GM12864 (cell line): ENCODE results near the gene TMEM184A.

Experiments
- DNase-seq: peaks from one replicate; pipeline ENCODE4 v3.0.0-alpha.2; 2011; ENCODE audit warnings: low read depth
- H3K4me3 ChIP-seq: 2 replicates; pipeline ENCODE4 v1.5.1; 2011; ENCODE audit warnings: mild to moderate bottlenecking, low read depth, low read length, control low read depth
- TF ChIP-seq, protein P1 (sequence below): IDR thresholded peaks from 2 replicates; pipeline ENCODE4 v1.5.1; 2011; ENCODE audit warnings: low read depth, mild to moderate bottlenecking, moderate library complexity, low read length, control low read depth, inconsistent platforms; ENCODE audit errors: missing control alignments

TMEM184A gene

DNA sequence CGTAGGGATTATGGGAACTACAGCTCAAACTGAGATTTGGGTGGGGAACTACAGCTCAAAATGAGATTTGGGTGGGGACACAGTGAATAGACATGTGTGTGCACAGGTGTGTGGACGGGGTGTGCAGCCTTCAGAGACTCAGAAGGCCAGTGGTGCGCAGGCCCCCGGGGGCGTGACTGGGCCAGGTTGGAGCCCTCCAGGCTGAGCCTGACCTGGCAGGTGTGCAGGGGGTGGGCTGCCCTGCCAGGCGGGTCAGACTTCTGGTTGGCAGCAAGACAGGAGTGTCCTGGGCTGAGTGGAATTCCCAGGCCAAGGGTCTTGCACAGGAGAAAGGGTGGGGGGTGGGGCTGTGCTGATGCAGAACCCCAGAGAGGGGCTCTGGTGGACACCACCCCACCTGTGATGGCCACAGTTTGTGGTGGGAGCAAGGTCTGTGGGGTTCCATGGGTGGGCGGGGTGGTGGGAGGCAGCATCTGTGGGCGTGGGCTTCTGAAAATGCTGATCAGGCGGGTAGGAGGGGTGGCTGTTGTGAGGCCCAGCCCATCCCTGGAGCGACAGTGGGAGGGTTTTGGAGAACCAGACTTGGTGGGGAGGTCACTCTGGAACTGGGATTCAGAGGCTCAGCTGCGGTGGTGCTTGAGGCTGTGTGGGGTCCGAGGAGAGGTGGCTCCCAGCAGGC is 43.1 kb upstream of the TMEM184A start:
- no peak for DNase-seq
- TF ChIP-seq, protein P1, sequence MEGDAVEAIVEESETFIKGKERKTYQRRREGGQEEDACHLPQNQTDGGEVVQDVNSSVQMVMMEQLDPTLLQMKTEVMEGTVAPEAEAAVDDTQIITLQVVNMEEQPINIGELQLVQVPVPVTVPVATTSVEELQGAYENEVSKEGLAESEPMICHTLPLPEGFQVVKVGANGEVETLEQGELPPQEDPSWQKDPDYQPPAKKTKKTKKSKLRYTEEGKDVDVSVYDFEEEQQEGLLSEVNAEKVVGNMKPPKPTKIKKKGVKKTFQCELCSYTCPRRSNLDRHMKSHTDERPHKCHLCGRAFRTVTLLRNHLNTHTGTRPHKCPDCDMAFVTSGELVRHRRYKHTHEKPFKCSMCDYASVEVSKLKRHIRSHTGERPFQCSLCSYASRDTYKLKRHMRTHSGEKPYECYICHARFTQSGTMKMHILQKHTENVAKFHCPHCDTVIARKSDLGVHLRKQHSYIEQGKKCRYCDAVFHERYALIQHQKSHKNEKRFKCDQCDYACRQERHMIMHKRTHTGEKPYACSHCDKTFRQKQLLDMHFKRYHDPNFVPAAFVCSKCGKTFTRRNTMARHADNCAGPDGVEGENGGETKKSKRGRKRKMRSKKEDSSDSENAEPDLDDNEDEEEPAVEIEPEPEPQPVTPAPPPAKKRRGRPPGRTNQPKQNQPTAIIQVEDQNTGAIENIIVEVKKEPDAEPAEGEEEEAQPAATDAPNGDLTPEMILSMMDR, result no peak

DNA sequence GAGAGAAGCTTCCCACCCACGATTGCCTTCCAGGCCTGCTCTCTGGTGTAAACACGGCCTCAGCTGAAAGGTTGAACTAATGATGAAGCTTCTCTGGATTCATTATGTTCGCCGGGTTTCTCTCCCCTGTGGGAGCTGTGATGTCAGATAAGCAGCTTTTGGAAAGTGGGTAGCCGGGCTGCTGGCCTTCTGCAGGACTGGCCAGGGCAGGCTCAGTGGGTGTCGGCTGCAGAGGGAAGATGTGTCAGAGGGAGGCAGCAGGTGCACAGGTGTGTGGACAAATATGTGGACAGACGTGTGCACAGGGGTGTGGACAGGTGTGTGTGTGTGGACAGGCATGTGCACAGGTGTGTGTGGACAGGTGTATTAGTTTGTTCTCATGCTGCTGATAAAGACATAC is 42.3 kb upstream of the TMEM184A start:
- DNase-seq, result no peak
- no peak overlapping the region for H3K4me3 ChIP-seq
- TF ChIP-seq, protein P1, result no peak

More for the DNA sequence above, 43.1 kb upstream of the TMEM184A start:
- H3K4me3 ChIP-seq, result no peak overlapping the region

DNA sequence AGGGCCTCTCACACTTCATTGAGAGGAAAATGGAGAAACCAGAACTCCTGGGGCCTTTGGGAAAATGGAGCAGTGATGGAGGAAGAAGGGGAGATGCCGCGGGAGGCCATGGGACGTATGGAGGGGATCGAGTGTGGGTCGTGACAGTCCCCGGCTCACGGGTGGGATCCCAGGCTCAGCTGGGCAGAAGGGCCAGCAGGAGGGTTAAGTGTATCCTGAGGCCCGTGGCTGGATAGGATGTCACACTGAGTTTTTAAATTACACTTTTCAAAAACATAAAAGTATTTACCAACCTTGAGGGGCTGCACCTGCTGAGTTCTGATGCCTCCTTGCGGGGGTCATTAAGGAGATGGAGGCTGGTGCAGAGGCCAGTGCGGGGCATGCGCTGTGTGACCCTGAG is 41.8 kb upstream of the TMEM184A start:
- H3K4me3 ChIP-seq, result no peak overlapping the region
- no peak for DNase-seq
- TF ChIP-seq, protein P1, result no peak

DNA sequence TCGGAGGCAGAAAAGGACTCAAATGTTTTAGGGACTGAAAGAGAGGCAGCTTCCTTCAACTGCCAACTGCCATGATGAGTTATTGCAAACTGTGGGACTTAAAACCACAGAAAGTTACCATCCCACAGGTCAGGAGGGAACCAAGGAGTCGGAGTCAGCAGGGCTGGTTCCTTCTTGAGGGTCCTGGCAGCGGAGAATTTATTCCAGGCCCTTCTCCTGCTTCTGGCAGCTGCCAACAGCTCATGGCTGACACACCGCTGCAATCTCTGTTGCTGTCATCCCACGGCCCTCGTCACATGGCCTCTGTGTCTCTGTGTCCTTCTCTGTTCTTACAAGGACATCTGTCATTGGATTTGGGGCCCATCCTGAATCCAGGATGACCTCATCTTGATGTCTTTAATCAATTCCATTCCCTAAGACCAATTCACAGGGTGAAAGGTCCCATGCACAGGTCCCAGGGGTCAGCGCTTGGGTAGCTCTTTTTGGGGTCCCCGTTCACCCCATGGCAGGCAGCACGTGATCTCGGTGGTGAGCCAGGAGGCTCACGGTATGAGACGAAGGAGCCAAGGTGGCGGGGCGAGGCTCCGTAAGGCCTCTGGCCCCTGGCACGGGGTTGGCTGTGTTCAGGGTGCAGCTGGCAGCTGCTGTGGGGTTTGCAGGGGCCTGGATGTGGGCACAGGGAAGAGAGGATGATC is 41.2 kb upstream of the TMEM184A start:
- TF ChIP-seq, protein P1, result no peak
- no peak overlapping the region for H3K4me3 ChIP-seq
- DNase-seq, result no peak

DNA sequence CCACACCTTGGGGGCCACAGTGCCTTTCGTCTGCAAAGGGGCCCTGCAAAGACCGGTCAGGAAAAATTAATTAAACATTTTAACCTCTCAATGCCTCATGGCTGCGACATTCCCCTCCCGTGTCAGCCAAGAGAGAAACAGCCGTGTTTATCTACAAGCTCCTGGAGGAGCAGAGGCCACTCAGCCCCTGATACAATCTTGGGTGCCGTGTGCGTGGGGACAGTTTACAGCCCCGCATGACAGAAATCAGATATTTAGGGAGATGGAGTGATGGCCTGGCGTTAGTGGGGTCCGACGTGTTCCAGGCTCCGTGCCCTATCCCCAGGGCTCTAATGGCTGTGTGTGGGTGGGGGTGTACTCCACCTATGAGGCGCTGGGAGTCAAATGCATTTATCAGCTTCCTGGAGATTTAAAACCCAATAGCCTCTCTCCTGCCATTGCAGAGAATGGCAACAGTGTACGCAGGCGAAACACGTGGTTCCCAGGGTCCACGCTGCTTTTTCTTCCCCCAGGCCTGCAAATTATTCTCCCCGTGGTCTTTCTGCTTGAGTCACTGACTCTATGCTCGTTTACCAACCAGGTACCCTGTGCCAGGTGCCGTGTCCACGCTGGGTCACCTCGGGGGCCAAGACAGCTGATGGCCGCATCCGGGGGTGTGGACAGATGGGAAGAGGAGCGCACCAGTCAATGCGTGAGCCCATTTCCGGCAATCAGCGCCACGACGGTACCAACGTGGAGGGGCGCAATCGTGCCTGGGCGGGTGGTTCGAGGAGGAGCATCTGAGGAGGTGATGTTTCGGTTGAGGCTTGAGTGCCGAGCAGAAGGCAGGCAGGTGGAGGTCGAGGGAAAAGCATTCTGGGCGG is 40.4 kb upstream of the TMEM184A start:
- TF ChIP-seq, protein P1, result no peak
- no peak for DNase-seq
- H3K4me3 ChIP-seq, result no peak overlapping the region

DNA sequence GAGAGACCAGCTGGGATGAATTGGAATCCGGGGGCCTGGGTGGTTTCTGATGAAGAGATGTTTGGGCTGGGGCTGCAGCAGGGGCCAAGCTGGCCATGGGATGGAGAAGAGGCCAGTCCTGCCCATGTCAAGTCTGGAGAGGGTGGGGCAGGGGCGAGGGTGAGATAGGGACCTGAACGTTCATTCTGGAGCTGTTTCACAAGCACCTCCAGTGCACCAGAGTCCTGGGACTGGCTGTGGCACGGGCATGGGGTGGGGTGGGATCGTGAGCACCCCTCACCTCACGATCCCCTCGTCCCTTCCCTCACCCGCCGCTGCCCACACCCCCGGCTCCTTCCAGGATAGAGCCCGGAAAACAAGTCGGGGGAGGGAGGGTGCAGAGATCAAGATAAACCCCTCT is 39.6 kb upstream of the TMEM184A start:
- H3K4me3 ChIP-seq, result no peak overlapping the region
- TF ChIP-seq, protein P1, result no peak
- DNase-seq, result no peak
